Thyroid gland (tissue), 4 donors: ENCODE measurements around the gene DLGAP1.

Source experiments
- POLR2A ChIP-seq, 2 donors: fragments of 450-650 bp; IDR thresholded peaks; one replicate each; pipeline ENCODE4 v1.6.1; 2017; ENCODE audit warnings: antibody characterized with exemption in 2 of 2, mild to moderate bottlenecking in 2 of 2, moderate library complexity in 1 of 2
- TF ChIP-seq, protein P1 (sequence below), 6 experiments: fragments of 200-600 bp in 3 of 6; fragments of 450-650 bp in 3 of 6; sonication (generic) in 3 of 6; IDR thresholded peaks; one replicate each; pipeline ENCODE4 v1.5.1; 2016 to 2019; ENCODE audit warnings: antibody characterized with exemption in 6 of 6, mild to moderate bottlenecking in 2 of 6, inconsistent platforms in 1 of 6, moderate library complexity in 1 of 6

DNA sequence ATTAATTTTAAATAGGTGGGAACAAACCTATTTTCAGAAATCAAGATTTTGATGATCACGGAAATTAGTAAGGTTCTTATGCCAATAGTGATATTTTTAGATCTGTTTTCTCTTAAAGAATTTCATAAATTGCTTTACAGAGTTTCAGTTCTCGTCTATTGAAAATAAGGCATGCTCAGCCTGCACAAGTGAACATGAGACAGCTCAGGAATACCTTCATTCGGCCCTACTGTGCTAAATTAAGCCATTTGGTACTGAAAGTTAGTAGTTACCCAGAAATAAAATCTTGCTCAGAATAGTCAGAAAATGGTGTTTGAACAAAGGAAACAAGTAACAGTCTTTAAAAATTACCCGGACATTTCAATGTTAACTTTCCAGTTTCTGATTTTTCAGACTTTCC, 60.4 kb downstream of the DLGAP1 start:
- TF ChIP-seq, protein P1, sequence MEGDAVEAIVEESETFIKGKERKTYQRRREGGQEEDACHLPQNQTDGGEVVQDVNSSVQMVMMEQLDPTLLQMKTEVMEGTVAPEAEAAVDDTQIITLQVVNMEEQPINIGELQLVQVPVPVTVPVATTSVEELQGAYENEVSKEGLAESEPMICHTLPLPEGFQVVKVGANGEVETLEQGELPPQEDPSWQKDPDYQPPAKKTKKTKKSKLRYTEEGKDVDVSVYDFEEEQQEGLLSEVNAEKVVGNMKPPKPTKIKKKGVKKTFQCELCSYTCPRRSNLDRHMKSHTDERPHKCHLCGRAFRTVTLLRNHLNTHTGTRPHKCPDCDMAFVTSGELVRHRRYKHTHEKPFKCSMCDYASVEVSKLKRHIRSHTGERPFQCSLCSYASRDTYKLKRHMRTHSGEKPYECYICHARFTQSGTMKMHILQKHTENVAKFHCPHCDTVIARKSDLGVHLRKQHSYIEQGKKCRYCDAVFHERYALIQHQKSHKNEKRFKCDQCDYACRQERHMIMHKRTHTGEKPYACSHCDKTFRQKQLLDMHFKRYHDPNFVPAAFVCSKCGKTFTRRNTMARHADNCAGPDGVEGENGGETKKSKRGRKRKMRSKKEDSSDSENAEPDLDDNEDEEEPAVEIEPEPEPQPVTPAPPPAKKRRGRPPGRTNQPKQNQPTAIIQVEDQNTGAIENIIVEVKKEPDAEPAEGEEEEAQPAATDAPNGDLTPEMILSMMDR (IDR thresholded peaks at IDR 0.05) = no peak
- TF ChIP-seq POLR2A (IDR thresholded peaks at IDR 0.05) = no peak
